ENCODE data around the gene CHIT1. TPM values are rescaled to one million over a fixed set of nuclear protein-coding genes. Genes with fewer than 3 reads are reported as not detected.

Gene CHIT1
- total RNA-seq, 1 donor from 2014 or later, result not detected

- no peak for DNase-seq (ENCODE audit: low read depth in 2 of 2)
Observed at GRCh38 chr1:203175827-203176241, 53.6 kb downstream of the CHIT1 start.

- DNase-seq (ENCODE audit: low read depth in 2 of 2), result no peak
Observed at GRCh38 chr1:203175237-203175826, 54.1 kb downstream of the CHIT1 start, which contains the start of gene MYBPH. Gene MYBPH, minus strand, starts transcription at chr1:203175826. Its CDS starts 71 bp downstream, at chr1:203175755.

GRCh38 chr1:203174324-203174985 is 55.0 kb downstream of the CHIT1 start:
- no peak for DNase-seq (ENCODE audit: low read depth in 2 of 2)

GRCh38 chr1:203173566-203173965 is 55.9 kb downstream of the CHIT1 start:
- DNase-seq (ENCODE audit: low read depth in 2 of 2), result no peak

GRCh38 chr1:203173011-203173555 is 56.4 kb downstream of the CHIT1 start:
- no peak for DNase-seq (ENCODE audit: low read depth in 2 of 2)

- peak; percentile 15 to 53 for DNase-seq (ENCODE audit: low read depth in 2 of 2)
Observed at GRCh38 chr1:203172184-203173010, 57.1 kb downstream of the CHIT1 start.

- no peak for DNase-seq (ENCODE audit: low read depth in 2 of 2)
Observed at GRCh38 chr1:203171341-203172183, 57.9 kb downstream of the CHIT1 start.

GRCh38 chr1:203170625-203171330 is 58.7 kb downstream of the CHIT1 start:
- DNase-seq (ENCODE audit: low read depth in 2 of 2), result no peak

- DNase-seq (ENCODE audit: low read depth in 2 of 2), result no peak
Observed at GRCh38 chr1:203169770-203170520, 59.5 kb downstream of the CHIT1 start.

- no peak for DNase-seq (ENCODE audit: low read depth in 2 of 2)
Observed at GRCh38 chr1:203168991-203169390, 60.5 kb downstream of the CHIT1 start.

- no peak for DNase-seq (ENCODE audit: low read depth in 2 of 2)
Observed at GRCh38 chr1:203168256-203168786, 61.2 kb downstream of the CHIT1 start.

GRCh38 chr1:203167913-203168200 is 61.6 kb downstream of the CHIT1 start:
- DNase-seq (ENCODE audit: low read depth in 2 of 2), result no peak

GRCh38 chr1:203167026-203167912 is 62.2 kb downstream of the CHIT1 start:
- DNase-seq (ENCODE audit: low read depth in 2 of 2), result no peak

GRCh38 chr1:203166192-203166940 is 63.1 kb downstream of the CHIT1 start:
- no peak for DNase-seq (ENCODE audit: low read depth in 2 of 2)
